ENCODE results near the gene ICA1.

The ICA1 gene

DNA sequence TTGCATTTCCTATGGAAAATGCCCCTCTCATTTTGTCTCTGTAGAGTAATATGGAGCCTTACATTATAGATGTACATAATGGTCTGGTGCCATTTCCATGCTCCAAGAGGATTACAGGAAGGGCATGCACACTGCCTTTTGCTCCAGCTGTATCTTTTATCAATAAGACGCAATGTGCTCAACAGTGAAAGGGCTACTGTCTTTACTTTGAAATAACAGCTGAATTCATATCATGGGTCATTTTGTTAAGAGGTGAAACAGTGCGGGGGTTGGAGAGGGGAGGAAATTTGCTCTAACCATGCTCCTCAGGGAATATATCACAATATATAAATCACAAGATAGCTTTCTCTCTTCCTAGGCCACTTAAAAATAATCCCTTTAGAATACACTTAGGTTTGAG lies 77.7 kb downstream of the ICA1 start:
- in situ Hi-C loops (cut with MboI; ENCODE audit: low pct_unique_long_range_greater_than_20kb, low sequenced_read_pairs, unreplicated experiment): no loop called here
- TF ChIP-seq CTCF (IDR thresholded peaks at IDR 0.05; ENCODE audit: extremely low read depth, insufficient read depth, missing control alignments): no peak
- DNase-seq (ENCODE audit: low spot score): no peak

- no peak for TF ChIP-seq CTCF (IDR thresholded peaks at IDR 0.05; ENCODE audit: extremely low read depth, insufficient read depth, missing control alignments)
- no peak for DNase-seq (ENCODE audit: low spot score)
- in situ Hi-C loops (cut with MboI; ENCODE audit: low pct_unique_long_range_greater_than_20kb, low sequenced_read_pairs, unreplicated experiment): no loop called here
These were observed 82.5 kb downstream of the ICA1 start for GRCh38 chr7:8179486-8179885.

- TF ChIP-seq CTCF (IDR thresholded peaks at IDR 0.05; ENCODE audit: extremely low read depth, insufficient read depth, missing control alignments): no peak
- DNase-seq (ENCODE audit: low spot score): no peak
- in situ Hi-C loops (cut with MboI; ENCODE audit: low pct_unique_long_range_greater_than_20kb, low sequenced_read_pairs, unreplicated experiment): no loop called here
These were observed 83.6 kb downstream of the ICA1 start for GRCh38 chr7:8178353-8178752.

DNA sequence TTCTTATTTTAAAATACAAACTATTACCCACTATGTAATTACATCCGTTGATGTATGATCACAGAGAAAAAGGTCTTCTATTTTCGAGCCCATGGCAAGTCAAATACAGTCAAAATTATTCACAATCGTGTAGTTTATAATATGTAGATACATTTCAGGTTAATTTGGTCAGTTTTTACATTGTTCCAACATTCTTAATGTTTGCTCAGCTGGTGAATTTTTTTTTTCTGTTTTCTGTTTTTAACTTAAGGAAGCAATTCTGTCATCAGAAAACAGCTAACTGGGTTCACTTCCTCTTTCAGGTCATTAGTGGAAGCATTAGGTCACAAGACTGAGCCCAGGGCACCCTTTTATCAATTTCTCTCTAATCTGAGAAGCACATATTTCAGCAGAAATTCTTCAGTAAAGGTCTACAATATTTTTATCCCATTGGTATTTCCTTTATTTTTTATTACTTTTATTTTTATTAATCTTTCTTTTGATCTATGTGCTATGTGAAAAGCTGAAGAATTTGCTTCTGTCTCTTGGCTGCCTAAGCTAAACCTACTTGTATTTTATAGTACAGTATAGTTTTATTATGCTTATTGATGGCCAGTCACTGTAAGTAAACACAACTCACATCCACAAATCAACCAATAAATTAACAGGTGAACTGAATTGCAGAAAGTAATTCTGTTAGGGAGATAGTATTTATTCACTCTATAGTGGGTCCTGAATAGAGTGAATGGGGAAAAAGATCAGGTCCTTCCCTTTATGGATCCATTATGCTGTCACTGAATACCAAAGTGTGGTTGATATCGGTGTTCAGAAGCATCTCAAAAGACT lies 84.6 kb downstream of the ICA1 start:
- in situ Hi-C loops (cut with MboI; ENCODE audit: low pct_unique_long_range_greater_than_20kb, low sequenced_read_pairs, unreplicated experiment): no loop called here
- no peak for DNase-seq (ENCODE audit: low spot score)
- no peak for TF ChIP-seq CTCF (IDR thresholded peaks at IDR 0.05; ENCODE audit: extremely low read depth, insufficient read depth, missing control alignments)

DNA sequence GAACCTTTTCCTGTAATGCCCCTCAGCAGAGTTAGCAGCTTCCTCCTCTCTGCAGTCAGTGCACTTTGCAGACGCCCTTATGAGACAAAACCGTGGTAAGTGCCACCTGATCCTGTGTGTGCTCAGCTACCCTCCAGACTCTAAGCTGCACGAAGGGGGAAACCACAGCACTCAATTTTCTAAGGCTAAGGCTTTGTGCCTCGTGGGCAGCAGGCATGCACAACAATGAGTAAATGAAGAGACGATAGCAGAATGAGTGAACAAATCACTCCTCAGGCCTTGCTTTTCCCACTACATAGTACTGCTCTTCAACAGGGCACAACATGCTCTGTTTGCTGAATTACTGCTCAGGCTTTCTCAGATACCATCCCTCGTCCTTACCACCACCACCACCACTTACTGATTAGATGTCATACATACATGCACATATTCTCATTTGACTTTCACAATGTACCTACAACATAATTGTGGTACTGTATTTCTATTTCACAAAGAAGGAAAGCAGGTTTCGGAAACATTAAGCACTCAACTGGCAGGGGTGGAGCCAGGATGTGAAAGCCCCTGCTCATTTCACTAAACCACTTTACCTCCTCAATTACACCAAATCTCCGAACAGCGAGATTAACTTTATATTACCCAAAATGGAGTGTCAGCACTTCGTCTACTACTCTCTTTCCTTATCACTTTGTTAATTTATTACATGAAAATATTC lies 85.4 kb downstream of the ICA1 start:
- peak; percentile 38 for DNase-seq (ENCODE audit: low spot score)
- TF ChIP-seq CTCF (IDR thresholded peaks at IDR 0.05; ENCODE audit: extremely low read depth, insufficient read depth, missing control alignments): no peak
- in situ Hi-C loops (cut with MboI; ENCODE audit: low pct_unique_long_range_greater_than_20kb, low sequenced_read_pairs, unreplicated experiment): no loop called here

DNA sequence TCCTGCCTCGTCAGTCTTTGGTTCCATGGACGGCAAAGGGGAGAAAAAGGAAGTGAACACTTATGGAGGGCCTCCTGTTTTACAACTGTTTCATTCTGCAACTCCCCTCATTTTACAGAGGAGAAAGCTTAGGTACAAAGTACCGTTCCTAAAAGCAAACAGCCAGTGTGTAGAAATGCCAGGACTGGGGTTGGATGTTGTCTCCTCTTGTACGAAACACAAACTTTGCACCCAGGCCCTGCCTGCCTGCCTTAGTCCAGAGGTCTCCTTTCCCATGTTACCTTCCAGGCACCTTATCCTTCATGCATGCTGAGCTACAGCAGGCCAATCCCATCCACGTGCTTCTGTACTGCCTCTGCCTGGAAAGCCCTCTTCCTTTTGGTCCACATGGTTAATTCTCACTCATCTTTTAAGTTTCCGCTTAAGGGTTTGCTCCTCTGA lies 86.0 kb downstream of the ICA1 start:
- no peak for TF ChIP-seq CTCF (IDR thresholded peaks at IDR 0.05; ENCODE audit: extremely low read depth, insufficient read depth, missing control alignments)
- in situ Hi-C loops (cut with MboI; ENCODE audit: low pct_unique_long_range_greater_than_20kb, low sequenced_read_pairs, unreplicated experiment): no loop called here
- DNase-seq (ENCODE audit: low spot score): no peak
